K562 (cell line): ENCODE measurements around the gene MRPL28. TPM values are rescaled to one million over a fixed set of nuclear protein-coding genes. Genes with fewer than 3 reads are reported as not detected.

Experiments
- ATF1 ChIP-seq, 2 experiments: fragments of 450-650 bp in 1 of 2; IDR thresholded peaks; 2 replicates each; pipeline ENCODE4 v1.6.1; 2016; ENCODE audit warnings: missing compliant biosample characterization in 1 of 2, missing genetic modification characterization in 1 of 2
- CBX1 ChIP-seq: sonication (generic); IDR thresholded peaks from 2 replicates; pipeline ENCODE4 v1.6.1; 2016; ENCODE audit warnings: antibody characterized with exemption, low read depth, mild to moderate bottlenecking
- CC2D1A ChIP-seq: fragments of 450-650 bp; IDR thresholded peaks from 2 replicates; pipeline ENCODE4 v1.6.1; 2017; ENCODE audit warnings: mild to moderate bottlenecking
- FOSL1 ChIP-seq: fragments of 200-800 bp; sonication (Bioruptor generic); conservative IDR thresholded peaks from 2 replicates; pipeline ENCODE4 v1.6.1; 2016; ENCODE audit warnings: missing genetic modification characterization, missing compliant biosample characterization
- GATAD2A ChIP-seq: fragments of 450-650 bp; IDR thresholded peaks from 2 replicates; pipeline ENCODE4 v1.6.1; 2017
- KDM1A ChIP-seq, 2 experiments: fragments of 450-650 bp; IDR thresholded peaks; 2 replicates each; pipeline ENCODE4 v1.6.1; 2016; ENCODE audit warnings: mild to moderate bottlenecking in 2 of 2
- KDM5B ChIP-seq: fragments of 200-600 bp; sonication (generic); IDR thresholded peaks from 2 replicates; pipeline ENCODE4 v1.6.1; 2012; ENCODE audit warnings: low read depth, mild to moderate bottlenecking, moderate library complexity, low read length, control low read depth, inconsistent platforms; ENCODE audit not compliant: insufficient replicate concordance
- MAZ ChIP-seq, 2 experiments: fragments of 450-650 bp in 1 of 2; sonication (generic) in 1 of 2; formaldehyde crosslinking; IDR thresholded peaks in 1 of 2; conservative IDR thresholded peaks in 1 of 2; 2 replicates each; pipeline versions ENCODE4 v1.4.0 to v1.5.0; 2020; ENCODE audit warnings: mild to moderate bottlenecking in 1 of 2, missing genetic modification reagents in 1 of 2
- NCOA1 ChIP-seq: fragments of 450-650 bp; IDR thresholded peaks from 2 replicates; pipeline ENCODE4 v1.6.1; 2016; ENCODE audit warnings: low read depth
- NUFIP1 ChIP-seq: fragments of 450-650 bp; IDR thresholded peaks from 2 replicates; pipeline ENCODE4 v1.6.1; 2018; ENCODE audit not compliant: partially characterized antibody
- PHTF2 ChIP-seq: fragments of 250-450 bp; sonication (Bioruptor Pico); IDR thresholded peaks from 2 replicates; pipeline ENCODE4 v1.5.0; 2021; ENCODE audit warnings: mild to moderate bottlenecking
- PML ChIP-seq: IDR thresholded peaks from 2 replicates; pipeline ENCODE4 v1.6.1; 2012; ENCODE audit warnings: low read length, inconsistent platforms
- RBBP5 ChIP-seq: fragments of 200-600 bp; sonication (generic); IDR thresholded peaks from 2 replicates; pipeline ENCODE4 v1.6.1; 2012; ENCODE audit warnings: borderline replicate concordance, mild to moderate bottlenecking, low read length, control low read depth, inconsistent platforms; ENCODE audit not compliant: insufficient read depth, poor library complexity, severe bottlenecking
- SMARCA5 ChIP-seq: fragments of 450-650 bp; IDR thresholded peaks from 2 replicates; pipeline ENCODE4 v1.6.1; 2016
- YY1 ChIP-seq, 3 experiments: IDR thresholded peaks; 2 replicates each; pipeline ENCODE4 v1.6.1; 2011; ENCODE audit warnings: low read length in 2 of 3, mild to moderate bottlenecking in 2 of 3, moderate library complexity in 2 of 3, borderline replicate concordance in 1 of 3, control low read depth in 1 of 3, low read depth in 1 of 3; ENCODE audit not compliant: insufficient read depth in 3 of 3, insufficient replicate concordance in 2 of 3, control insufficient read depth in 1 of 3, insufficient read length in 1 of 3; ENCODE audit errors: extremely low read depth in 1 of 3
- ZNF324 ChIP-seq: fragments of 250-450 bp; sonication (Bioruptor Pico); IDR thresholded peaks from 2 replicates; pipeline ENCODE4 v1.4.0; 2020; ENCODE audit warnings: mild to moderate bottlenecking
- polyA plus RNA-seq, 8 experiments: library from polyadenylated mRNA; depleted of rRNA in 4 of 8; stranded (reverse) in 5 of 8; unstranded in 3 of 8; fragments of >200 nt; fragmentation: Nextera tagmentation in 2 of 8; fragmentation: Illumina TruSeq in 1 of 8; extraction: Ambion mirVana in 2 of 8; extraction: Trizol in 1 of 8; gene quantifications; 2 replicates each; pipeline versions ENCODE4 v1.2.1 to v1.2.3, GENCODE V29; 2011 to 2014; ENCODE audit warnings: inconsistent platforms in 1 of 8, missing spikeins in 1 of 8
- total RNA-seq, 7 experiments: library from RNA; depleted of rRNA in 6 of 7; stranded (reverse); fragments of >200 nt in 6 of 7; fragmentation: Illumina TruSeq in 2 of 7; extraction: Trizol in 2 of 7; gene quantifications; 2 replicates each; pipeline versions ENCODE4 v1.2.1 to v1.2.3, GENCODE V29; 2011 to 2021; ENCODE audit warnings: low replicate concordance in 1 of 7
- TF ChIP-seq, protein P1 (sequence below): fragments of 450-650 bp; IDR thresholded peaks from 2 replicates; pipeline ENCODE4 v1.6.1; 2017; ENCODE audit warnings: antibody characterized with exemption, mild to moderate bottlenecking
- TF ChIP-seq, protein P2 (sequence below): fragments of 450-650 bp; formaldehyde crosslinking; IDR thresholded peaks from 2 replicates; pipeline ENCODE4 v1.4.0; 2020; ENCODE audit warnings: mild to moderate bottlenecking, moderate library complexity
- TF ChIP-seq, protein P3 (sequence below): fragments of 200-800 bp; sonication (Bioruptor generic); IDR thresholded peaks from 2 replicates; pipeline ENCODE4 v1.6.1; 2017; ENCODE audit warnings: missing genetic modification characterization, missing compliant biosample characterization

The MRPL28 gene
- total and polyA plus RNA-seq, 9 of the 15 experiments (the other 6 are each of a cell fraction or from before 2014, with no cell fraction given) = 2.5 to 323 (median 175) TPM

DNA sequence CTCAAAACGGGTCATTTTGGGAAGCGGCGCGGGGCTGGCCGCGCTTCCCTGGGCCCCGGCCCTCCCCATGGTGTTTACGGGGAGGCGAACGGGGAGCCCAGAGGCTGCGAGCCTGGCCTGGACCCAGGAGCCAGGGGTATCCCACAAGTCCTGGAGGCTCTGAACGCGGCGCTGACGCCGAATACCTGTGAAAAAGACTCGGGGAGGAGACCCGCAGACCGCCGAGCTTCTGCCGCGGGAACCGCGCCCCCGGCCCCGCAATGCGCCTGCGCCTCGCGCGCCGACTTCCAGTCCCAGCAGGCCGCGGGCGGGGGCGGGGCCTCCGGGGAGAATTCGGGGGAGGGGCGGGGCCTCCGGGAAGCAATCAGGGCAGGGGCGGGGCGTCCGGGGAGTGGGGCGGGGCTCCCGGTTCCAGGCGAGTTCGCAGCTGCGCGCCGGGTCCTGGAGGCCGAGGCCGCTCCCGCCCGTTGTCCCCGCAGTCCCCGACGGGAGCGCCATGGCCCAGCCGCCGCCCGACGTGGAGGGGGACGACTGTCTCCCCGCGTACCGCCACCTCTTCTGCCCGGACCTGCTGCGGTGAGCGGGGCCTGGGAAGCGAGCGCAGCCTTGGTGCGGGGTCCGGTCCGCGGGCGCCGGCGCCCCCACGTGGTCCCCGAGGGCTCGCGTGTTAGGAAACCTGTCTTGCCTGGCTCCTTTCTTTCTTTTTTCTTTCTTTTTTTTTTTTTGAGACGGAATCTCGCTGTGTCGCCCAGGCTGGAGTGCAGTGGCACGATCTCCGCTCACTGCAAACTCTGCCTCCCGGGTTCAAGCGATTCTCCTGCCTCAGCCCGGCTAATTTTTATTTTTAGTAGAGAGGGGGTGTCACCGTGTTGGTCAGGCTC is 31.4 kb upstream of the MRPL28 start, which contains the start of gene DECR2 (continued):
- TF ChIP-seq, protein P1, sequence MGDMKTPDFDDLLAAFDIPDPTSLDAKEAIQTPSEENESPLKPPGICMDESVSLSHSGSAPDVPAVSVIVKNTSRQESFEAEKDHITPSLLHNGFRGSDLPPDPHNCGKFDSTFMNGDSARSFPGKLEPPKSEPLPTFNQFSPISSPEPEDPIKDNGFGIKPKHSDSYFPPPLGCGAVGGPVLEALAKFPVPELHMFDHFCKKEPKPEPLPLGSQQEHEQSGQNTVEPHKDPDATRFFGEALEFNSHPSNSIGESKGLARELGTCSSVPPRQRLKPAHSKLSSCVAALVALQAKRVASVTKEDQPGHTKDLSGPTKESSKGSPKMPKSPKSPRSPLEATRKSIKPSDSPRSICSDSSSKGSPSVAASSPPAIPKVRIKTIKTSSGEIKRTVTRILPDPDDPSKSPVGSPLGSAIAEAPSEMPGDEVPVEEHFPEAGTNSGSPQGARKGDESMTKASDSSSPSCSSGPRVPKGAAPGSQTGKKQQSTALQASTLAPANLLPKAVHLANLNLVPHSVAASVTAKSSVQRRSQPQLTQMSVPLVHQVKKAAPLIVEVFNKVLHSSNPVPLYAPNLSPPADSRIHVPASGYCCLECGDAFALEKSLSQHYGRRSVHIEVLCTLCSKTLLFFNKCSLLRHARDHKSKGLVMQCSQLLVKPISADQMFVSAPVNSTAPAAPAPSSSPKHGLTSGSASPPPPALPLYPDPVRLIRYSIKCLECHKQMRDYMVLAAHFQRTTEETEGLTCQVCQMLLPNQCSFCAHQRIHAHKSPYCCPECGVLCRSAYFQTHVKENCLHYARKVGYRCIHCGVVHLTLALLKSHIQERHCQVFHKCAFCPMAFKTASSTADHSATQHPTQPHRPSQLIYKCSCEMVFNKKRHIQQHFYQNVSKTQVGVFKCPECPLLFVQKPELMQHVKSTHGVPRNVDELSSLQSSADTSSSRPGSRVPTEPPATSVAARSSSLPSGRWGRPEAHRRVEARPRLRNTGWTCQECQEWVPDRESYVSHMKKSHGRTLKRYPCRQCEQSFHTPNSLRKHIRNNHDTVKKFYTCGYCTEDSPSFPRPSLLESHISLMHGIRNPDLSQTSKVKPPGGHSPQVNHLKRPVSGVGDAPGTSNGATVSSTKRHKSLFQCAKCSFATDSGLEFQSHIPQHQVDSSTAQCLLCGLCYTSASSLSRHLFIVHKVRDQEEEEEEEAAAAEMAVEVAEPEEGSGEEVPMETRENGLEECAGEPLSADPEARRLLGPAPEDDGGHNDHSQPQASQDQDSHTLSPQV = 0 out of 2 replicates have a peak, but pooled peaks have one; percentile 69
- peak; percentile 66 to 85 for TF ChIP-seq MAZ (CRISPR knock-in tag; conservative IDR thresholded peaks at IDR 0.05 in 1 of 2, IDR thresholded peaks at IDR 0.05 in 1 of 2)
- TF ChIP-seq NUFIP1 = peak; percentile 47
- peak in 2 of 3 experiments; percentile 58 to 62 for TF ChIP-seq YY1 (IDR thresholded peaks at IDR 0.05; ENCODE audit: borderline replicate concordance in 1 of 3, control insufficient read depth in 1 of 3, extremely low read depth in 1 of 3, insufficient read depth in 3 of 3, insufficient read length in 1 of 3, insufficient replicate concordance in 2 of 3, low read depth in 1 of 3, low read length in 2 of 3)
- TF ChIP-seq SMARCA5 = no peak
- TF ChIP-seq ATF1 (CRISPR knock-in tag; IDR thresholded peaks at IDR 0.05) = no peak
- peak; percentile 29; the same call in 1 of the 2 replicates for TF ChIP-seq ATF1 (tag; IDR thresholded peaks at IDR 0.05)
- no peak for TF ChIP-seq ZNF324 (CRISPR knock-in tag)
- peak; percentile 65 for TF ChIP-seq KDM5B
- no peak for TF ChIP-seq PHTF2 (CRISPR knock-in tag)
- TF ChIP-seq, protein P2, sequence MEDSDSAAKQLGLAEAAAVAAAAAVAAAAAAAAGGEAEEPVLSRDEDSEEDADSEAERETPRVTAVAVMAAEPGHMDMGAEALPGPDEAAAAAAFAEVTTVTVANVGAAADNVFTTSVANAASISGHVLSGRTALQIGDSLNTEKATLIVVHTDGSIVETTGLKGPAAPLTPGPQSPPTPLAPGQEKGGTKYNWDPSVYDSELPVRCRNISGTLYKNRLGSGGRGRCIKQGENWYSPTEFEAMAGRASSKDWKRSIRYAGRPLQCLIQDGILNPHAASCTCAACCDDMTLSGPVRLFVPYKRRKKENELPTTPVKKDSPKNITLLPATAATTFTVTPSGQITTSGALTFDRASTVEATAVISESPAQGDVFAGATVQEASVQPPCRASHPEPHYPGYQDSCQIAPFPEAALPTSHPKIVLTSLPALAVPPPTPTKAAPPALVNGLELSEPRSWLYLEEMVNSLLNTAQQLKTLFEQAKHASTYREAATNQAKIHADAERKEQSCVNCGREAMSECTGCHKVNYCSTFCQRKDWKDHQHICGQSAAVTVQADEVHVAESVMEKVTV (CRISPR knock-in tag) = peak; percentile 36; the same call in 1 of the 2 replicates
- peak; percentile 69; the same call in 1 of the 2 replicates for TF ChIP-seq CBX1
- TF ChIP-seq FOSL1 (tag) = no peak
- peak; percentile 56 for TF ChIP-seq RBBP5
- TF ChIP-seq, protein P3, sequence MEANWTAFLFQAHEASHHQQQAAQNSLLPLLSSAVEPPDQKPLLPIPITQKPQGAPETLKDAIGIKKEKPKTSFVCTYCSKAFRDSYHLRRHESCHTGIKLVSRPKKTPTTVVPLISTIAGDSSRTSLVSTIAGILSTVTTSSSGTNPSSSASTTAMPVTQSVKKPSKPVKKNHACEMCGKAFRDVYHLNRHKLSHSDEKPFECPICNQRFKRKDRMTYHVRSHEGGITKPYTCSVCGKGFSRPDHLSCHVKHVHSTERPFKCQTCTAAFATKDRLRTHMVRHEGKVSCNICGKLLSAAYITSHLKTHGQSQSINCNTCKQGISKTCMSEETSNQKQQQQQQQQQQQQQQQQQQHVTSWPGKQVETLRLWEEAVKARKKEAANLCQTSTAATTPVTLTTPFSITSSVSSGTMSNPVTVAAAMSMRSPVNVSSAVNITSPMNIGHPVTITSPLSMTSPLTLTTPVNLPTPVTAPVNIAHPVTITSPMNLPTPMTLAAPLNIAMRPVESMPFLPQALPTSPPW (CRISPR knock-in tag) = peak; percentile 67
- peak; percentile 40; the same call in 1 of the 2 replicates for TF ChIP-seq CC2D1A
- 0 out of 2 replicates have a peak, but pooled peaks have one; percentile 11 for TF ChIP-seq GATAD2A
- peak; percentile 66; the same call in 1 of the 2 replicates for TF ChIP-seq PML
- peak; percentile 28; the same call in 1 of the 2 replicates for TF ChIP-seq NCOA1
- TF ChIP-seq KDM1A (IDR thresholded peaks at IDR 0.05) = 0 out of 4 replicates have a peak, but pooled peaks of 1 of the 2 experiments have one; percentile 22
